GM18519 (cell line): Measurements from ENCODE around the gene ATE1.

ENCODE experiments used
- ATAC-seq: cut with Tn5 transposase; IDR thresholded peaks from one replicate; pipeline ENCODE4 v1.9.1; 2021; ENCODE audit warnings: mild to moderate bottlenecking, moderate library complexity; ENCODE audit not compliant: unreplicated experiment, low FRiP score

Gene ATE1

DNA sequence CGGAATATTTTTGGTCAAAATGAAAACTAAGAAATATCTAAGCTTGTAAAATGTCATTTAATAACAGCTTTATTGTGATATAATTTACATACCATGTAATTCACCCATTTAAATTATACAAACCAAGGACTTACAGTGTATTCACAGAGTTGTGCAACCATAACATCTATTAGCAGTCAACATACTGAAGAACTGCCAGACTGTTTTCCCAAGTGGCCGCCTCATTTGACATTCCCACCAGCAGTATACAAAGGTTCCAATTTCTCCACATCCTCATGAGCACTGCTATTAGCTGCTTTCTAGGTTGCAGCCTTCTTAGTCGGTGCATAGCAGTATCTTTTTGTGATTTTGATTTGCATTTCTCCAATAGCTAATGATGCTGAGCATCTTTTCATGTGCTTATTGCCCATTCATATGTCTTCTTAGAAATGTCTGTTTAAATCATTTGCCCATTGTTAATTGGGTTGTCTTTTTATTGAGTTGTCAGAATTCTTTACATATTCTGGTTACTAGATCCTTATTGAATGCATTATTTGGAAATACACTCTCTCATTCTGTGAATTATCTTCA, 176.6 kb downstream of the ATE1 start:
- no peak for ATAC-seq

DNA sequence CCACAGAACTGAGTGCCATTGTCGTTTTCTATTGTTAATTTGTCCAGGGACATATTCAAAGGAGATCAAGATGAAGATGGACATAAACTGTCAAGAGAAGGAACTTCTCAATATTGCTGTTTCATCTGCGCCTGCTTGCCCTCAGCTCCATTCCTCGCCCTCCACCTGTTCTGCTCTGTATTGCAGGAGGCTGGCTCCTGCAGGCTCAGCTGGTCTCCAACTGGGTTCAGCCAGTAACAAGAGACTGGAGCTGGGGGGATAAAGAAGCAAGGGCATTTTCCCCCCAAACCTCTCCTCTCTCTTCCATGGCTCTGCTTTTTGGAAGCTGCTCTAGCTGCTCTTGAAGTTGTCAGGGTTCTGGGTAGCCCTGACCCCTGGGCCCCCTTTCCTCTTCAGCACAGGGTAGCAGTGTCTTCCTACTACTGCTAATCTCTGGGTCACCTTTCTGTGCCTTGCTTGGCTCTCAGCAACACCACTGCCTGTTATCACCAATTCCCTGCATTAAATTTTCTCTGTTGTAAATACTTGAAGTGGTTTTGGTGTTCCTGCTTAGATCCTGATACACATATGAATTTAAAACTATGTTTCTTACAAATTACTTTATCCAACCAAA, 180.6 kb downstream of the ATE1 start:
- no peak for ATAC-seq

GRCh38 chr10:121741248-121741792, 186.5 kb downstream of the ATE1 start:
- ATAC-seq = no peak

DNA sequence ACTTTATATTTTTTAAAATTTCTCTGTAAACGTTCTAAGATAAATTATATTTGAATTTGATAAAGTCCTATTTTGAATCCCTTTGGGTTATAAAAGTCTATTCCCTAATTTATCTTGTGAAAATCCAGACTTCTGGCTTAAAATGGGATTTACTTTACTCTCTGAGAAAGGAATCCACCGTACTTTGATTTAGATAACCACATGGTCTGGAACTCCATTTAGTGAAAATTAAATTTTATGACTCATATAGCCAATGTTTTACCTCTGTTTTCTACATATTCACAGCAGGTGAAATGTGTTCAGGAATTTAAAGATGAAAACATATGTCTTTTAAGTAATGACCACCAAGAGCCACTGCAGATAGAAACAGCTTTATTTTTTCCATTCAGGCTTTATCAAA, 187.8 kb downstream of the ATE1 start:
- no peak for ATAC-seq

DNA sequence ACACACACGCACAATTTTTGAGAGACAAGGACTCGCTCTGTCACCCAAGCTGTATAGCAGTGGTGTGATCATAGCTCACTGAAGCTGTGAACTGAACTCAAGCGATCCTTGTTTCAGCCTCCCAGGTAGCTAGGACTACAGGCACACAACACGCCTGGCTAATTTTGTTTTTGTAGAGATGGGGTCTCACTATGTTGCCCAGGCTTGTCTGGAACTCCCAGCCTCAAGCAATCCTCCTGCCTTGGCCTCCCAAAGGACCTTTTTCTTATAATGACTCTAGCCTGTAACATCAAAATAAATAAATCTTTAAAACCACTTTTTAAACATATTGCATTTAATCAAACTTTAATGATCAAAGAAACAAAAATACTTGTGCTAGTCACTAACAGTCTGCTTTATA, 188.7 kb downstream of the ATE1 start:
- no peak for ATAC-seq

GRCh38 chr10:121736315-121737130, 191.3 kb downstream of the ATE1 start:
- ATAC-seq = no peak

DNA sequence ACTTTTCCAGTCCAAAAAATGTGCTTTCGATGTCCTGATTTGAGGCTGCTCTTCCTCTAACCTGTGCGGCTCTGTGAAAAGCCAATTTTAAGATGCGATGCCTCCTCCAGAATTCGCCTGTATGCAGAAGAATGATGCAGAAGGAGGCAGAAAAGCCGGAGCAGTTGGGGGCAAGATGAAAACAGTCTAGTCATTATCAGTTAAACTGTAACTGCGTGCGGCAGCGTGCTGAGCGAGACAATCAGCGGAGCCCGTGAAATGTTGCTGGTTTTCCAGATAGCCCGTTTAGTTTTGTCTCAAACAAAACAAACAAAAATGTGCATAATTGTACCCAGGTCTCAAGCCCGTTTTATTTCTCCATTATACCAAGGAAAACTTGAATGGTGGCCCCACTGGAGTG, 192.6 kb downstream of the ATE1 start:
- no peak for ATAC-seq

DNA sequence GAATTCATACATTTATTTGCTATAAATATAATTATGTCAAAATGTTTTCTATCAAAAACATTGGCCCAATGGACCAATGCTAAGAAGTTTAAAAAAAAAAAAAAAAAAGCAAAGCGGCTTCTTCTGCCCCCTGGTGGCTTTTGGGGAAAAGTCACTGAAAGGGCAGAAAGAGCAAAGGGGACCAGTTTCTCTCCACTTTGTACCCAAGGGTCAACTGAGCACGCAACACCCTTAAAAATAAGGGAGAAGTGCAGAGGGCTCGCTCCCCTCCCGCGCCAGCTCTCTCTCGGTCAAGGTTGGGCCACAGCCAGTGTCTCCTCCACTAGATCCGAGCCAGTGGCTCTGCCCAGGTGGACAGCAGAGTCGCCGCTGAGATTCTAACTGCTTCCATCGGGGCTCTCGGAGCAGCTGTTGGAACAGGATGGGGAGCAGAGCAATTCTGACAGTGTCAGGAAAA, 193.2 kb downstream of the ATE1 start:
- ATAC-seq = no peak

DNA sequence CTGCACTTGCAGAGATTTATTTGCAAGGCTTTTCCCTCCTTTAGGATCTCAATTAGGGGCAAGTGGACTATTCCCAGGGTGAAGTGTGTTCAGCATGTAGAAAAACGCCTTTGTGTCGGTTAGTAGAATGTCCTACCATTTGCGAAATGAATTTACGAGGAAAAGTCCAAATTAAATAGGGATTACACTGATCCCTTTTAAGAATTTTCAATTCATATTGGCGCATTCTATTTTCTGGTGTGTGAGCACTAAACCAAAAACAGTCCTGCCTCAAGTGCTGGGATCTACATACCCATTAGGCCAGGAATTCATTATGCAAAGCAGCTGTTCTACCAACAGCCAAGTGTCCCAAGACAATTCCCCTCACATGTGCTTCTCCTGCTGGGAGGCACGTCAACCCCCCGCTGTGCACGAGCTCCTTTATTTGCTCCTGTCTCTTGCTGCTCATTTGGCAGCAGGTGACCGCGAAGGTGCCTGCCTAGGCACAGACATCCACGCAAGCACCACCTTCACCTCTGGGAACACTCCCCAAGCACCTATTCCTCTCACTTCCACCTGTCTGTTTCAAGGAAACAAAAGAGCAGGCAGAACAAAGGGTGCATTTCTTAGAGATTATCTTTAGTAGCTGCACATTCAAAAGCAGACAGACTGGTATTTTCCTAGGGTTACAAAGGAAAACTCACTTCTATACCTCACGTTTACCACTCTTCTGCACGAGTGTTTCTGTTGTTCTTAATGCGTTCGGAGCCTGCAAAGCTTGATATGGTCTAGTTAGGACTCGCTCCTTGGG, 195.0 kb downstream of the ATE1 start:
- no peak for ATAC-seq

DNA sequence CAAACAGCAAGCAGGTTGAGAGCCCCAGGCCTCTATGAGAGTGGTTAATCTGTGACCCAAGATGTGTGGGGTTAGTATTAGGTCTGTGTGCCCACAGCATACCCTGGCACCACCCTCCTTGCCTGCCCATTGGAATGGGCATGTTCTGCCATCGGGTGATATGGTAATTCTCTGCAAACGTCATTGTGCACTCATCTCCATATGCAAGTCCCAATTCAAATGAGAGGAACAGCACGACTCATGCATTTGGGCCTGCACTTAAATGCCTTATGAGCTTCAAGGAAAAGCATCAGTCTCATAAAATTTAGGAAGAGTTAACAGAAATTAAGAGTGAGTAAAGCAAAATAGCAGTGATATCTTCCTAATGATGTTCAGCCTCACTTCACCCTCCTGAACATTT, 195.7 kb downstream of the ATE1 start:
- no peak for ATAC-seq

DNA sequence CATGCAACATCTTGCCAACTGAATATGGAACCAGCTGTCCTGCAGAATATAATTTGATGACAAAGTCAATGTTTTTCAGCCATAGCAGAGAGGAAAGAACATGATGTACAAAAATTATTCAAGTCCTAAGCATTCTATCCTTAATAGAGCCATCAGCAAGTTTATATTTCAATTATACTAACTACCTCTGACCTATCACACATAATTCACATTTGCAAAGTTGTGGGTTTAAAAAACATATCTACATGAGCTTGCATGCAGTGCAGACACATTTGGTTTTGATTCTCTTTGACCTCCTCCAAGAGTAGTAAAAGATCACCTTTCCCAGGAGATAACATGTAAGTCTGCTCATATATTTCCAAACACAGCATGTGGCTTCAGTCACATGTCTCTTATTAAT, 203.5 kb downstream of the ATE1 start:
- no peak for ATAC-seq

DNA sequence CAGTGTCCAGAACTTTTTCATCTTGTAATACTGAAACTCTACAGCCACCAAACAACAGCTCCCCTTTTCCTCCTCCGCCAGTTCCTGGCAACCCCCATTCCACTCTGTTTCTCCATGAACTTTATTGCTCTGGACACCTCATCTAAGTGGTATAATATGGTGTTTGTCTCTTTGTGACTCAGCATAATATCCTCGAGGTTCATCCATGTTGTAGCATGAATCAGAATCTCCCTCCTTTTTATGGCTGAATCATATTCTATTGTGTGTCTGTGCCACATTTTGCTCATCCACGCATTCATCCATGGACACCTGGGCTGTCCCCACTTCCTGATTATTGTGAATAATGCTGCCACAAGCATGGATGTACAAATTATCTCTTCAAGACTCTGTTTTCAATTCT, 205.2 kb downstream of the ATE1 start:
- no peak for ATAC-seq

DNA sequence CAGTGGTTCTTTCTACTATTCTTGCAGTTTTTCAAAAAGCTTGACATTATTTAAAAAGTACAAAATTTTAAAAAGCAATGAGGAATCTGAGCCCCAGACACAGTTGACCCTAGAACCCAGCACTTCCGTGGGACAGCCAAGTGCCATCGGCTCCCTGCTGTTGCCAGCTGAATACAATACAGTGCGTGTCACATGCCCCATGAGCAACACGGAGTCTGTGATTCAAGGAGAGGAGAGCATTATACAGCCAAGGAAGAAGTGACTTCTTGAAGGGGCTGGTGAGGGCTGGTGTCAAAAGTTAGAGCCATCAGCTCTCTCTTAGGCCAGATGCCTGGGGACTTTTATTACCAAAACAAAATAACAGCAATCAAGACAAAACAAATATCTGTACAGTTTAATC, 206.6 kb downstream of the ATE1 start:
- ATAC-seq = no peak

DNA sequence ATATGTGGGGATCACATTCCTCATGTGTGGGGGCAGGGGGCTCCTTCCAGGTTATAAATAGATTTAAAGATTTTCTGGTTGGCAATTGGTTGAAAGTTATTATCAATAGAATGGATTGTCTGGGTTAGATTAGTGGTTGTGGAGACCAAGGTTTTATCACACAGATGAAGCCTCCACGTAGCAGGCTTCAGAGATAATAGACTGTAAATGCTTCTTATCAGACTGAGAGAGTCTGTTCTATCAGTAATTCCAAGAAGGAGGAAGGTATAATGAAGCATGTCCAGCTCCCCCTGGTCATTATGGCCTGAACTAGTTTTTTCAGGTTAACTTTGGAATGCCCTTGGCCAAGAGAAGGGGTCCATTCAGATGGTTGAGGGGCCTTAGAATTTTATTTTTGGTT, 211.9 kb downstream of the ATE1 start:
- no peak for ATAC-seq

GRCh38 chr10:121715076-121715475, 212.8 kb downstream of the ATE1 start:
- no peak for ATAC-seq

GRCh38 chr10:121713486-121713885, 214.3 kb downstream of the ATE1 start:
- ATAC-seq = no peak

DNA sequence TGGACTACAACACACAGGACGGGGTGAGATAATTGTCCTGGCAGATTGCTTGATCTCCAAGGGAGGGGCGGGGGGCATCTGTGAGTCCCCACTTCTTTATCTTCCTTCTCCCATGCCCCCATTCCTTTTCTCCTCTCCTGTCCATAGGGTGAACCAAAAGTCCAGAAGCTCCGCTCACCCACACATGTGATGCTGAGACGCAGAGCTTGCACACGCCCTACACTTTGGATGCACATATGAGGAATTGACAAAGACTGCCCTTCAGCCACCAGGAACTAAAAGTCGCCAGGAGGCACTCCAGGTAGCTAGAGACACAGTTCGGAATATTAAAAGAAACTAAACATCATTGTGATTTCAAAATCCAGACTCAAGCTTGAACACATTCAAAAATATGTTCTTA, 216.9 kb downstream of the ATE1 start:
- ATAC-seq = no peak

- no peak for ATAC-seq
These were observed 217.6 kb downstream of the ATE1 start for GRCh38 chr10:121710207-121710606.

GRCh38 chr10:121709675-121710073, 218.2 kb downstream of the ATE1 start:
- ATAC-seq = no peak

- no peak for ATAC-seq
These were observed 218.8 kb downstream of the ATE1 start for GRCh38 chr10:121708728-121709674.
